Muscle layer of duodenum (tissue), 2 donors: ENCODE results near the gene GPR25.
"Not testable (repeated sequence)": the region's sequence is repeated elsewhere in the genome, so short reads cannot be mapped to it uniquely, and the experiment has no call there.

Experiments
- H3K27ac ChIP-seq: one replicate; pipeline ENCODE4 v1.7.0; 2013; ENCODE audit warnings: mild to moderate bottlenecking, low read length
- H3K27me3 ChIP-seq: one replicate; pipeline ENCODE4 v1.7.0; 2013; ENCODE audit warnings: low read depth, mild to moderate bottlenecking, control low read depth, low read length
- H3K36me3 ChIP-seq, 2 donors: one replicate each; pipeline ENCODE4 v1.7.0; 2013; ENCODE audit warnings: low read length in 2 of 2, control low read depth in 1 of 2, mild to moderate bottlenecking in 1 of 2; ENCODE audit not compliant: insufficient read depth in 2 of 2, control insufficient read depth in 1 of 2
- H3K4me1 ChIP-seq, 2 donors: one replicate each; pipeline ENCODE4 v1.7.0; 2013; ENCODE audit warnings: low read length in 2 of 2, mild to moderate bottlenecking in 2 of 2, control low read depth in 1 of 2, moderate library complexity in 1 of 2; ENCODE audit not compliant: insufficient read depth in 2 of 2, control insufficient read depth in 1 of 2
- H3K4me3 ChIP-seq, 2 donors: one replicate each; pipeline ENCODE4 v1.7.0; 2013; ENCODE audit warnings: low read length in 2 of 2, low read depth in 1 of 2, mild to moderate bottlenecking in 1 of 2
- H3K9me3 ChIP-seq, 2 donors: one replicate each; pipeline ENCODE4 v1.7.0; 2013; ENCODE audit warnings: low read length in 2 of 2, control low read depth in 1 of 2, mild to moderate bottlenecking in 1 of 2; ENCODE audit not compliant: control insufficient read depth in 1 of 2
- donor health status: healthy.

GPR25 gene

GRCh38 chr1:200906491-200906890 is 33.7 kb downstream of the GPR25 start:
- H3K4me3 ChIP-seq: no peak overlapping the region
- H3K27ac ChIP-seq: no peak overlapping the region
- no peaks in the 10 kb centered on the region for H3K9me3 ChIP-seq
- H3K4me1 ChIP-seq: no peaks in the 10 kb centered on the region
- H3K36me3 ChIP-seq: peaks cover 0 to 5% of the 10 kb centered on the region in 2 donors
- H3K27me3 ChIP-seq: no peaks in the 10 kb centered on the region

GRCh38 chr1:200907611-200908097 is 34.9 kb downstream of the GPR25 start:
- peaks cover 0 to 5% of the 10 kb centered on the region in 2 donors for H3K36me3 ChIP-seq
- H3K27ac ChIP-seq: peak overlapping the region; percentile 82
- no peaks in the 10 kb centered on the region for H3K4me1 ChIP-seq
- H3K9me3 ChIP-seq: no peaks in the 10 kb centered on the region
- H3K4me3 ChIP-seq: no peak overlapping the region
- H3K27me3 ChIP-seq: no peaks in the 10 kb centered on the region

GRCh38 chr1:200908191-200908868 is 35.5 kb downstream of the GPR25 start:
- Histone ChIP-seq H3K4me3 (no peak overlapping the region), H3K27ac (peak overlapping the region; percentile 82), H3K4me1 (no peaks in the 10 kb centered on the region), H3K36me3 (peaks cover 0 to 5% of the 10 kb centered on the region in 2 donors), H3K9me3 (no peaks in the 10 kb centered on the region), H3K27me3 (no peaks in the 10 kb centered on the region)

- no peaks in the 10 kb centered on the region for H3K27me3 ChIP-seq
- H3K9me3 ChIP-seq: no peaks in the 10 kb centered on the region
- no peak overlapping the region for H3K27ac ChIP-seq
- no peak overlapping the region for H3K4me3 ChIP-seq
- H3K4me1 ChIP-seq: no peaks in the 10 kb centered on the region
- H3K36me3 ChIP-seq: peaks cover 0 to 5% of the 10 kb centered on the region in 2 donors
Measured at GRCh38 chr1:200909071-200909470, 36.3 kb downstream of the GPR25 start.

- no peak overlapping the region for H3K27ac ChIP-seq
- no peaks in the 10 kb centered on the region for H3K27me3 ChIP-seq
- H3K4me1 ChIP-seq: no peaks in the 10 kb centered on the region
- peaks cover 0 to 5% of the 10 kb centered on the region in 2 donors for H3K36me3 ChIP-seq
- peak overlapping the region in 1 of 2 donors; percentile 7 for H3K4me3 ChIP-seq
- no peaks in the 10 kb centered on the region for H3K9me3 ChIP-seq
Measured at GRCh38 chr1:200909757-200910239, 37.0 kb downstream of the GPR25 start.

GRCh38 chr1:200911361-200911760 is 38.6 kb downstream of the GPR25 start:
- no peaks in the 10 kb centered on the region for H3K27me3 ChIP-seq
- H3K4me3 ChIP-seq: no peak overlapping the region
- H3K36me3 ChIP-seq: peaks cover 0 to 5% of the 10 kb centered on the region in 2 donors
- H3K9me3 ChIP-seq: no peaks in the 10 kb centered on the region
- H3K27ac ChIP-seq: no peak overlapping the region
- H3K4me1 ChIP-seq: no peaks in the 10 kb centered on the region

GRCh38 chr1:200911936-200912335 is 39.2 kb downstream of the GPR25 start:
- H3K4me3 ChIP-seq, H3K9me3 ChIP-seq, H3K4me1 ChIP-seq, H3K27me3 ChIP-seq, H3K27ac ChIP-seq, H3K36me3 ChIP-seq: not testable (repeated sequence)

GRCh38 chr1:200912737-200913407 is 40.1 kb downstream of the GPR25 start:
- Histone ChIP-seq H3K27me3 (no peaks in the 10 kb centered on the region), H3K36me3 (peaks cover 0 to 5% of the 10 kb centered on the region in 2 donors), H3K27ac (no peak overlapping the region), H3K4me3 (no peak overlapping the region), H3K4me1 (no peaks in the 10 kb centered on the region), H3K9me3 (no peaks in the 10 kb centered on the region)

- no peaks in the 10 kb centered on the region for H3K9me3 ChIP-seq
- no peak overlapping the region for H3K4me3 ChIP-seq
- no peaks in the 10 kb centered on the region for H3K4me1 ChIP-seq
- H3K27me3 ChIP-seq: no peaks in the 10 kb centered on the region
- H3K27ac ChIP-seq: no peak overlapping the region
- no peaks in the 10 kb centered on the region for H3K36me3 ChIP-seq
Measured at GRCh38 chr1:200916152-200916551, 43.4 kb downstream of the GPR25 start.

- H3K4me3 ChIP-seq: no peak overlapping the region
- H3K27ac ChIP-seq: no peak overlapping the region
- H3K36me3 ChIP-seq: no peaks in the 10 kb centered on the region
- H3K4me1 ChIP-seq: no peaks in the 10 kb centered on the region
- no peaks in the 10 kb centered on the region for H3K27me3 ChIP-seq
- no peaks in the 10 kb centered on the region for H3K9me3 ChIP-seq
Measured at GRCh38 chr1:200916681-200917080, 43.9 kb downstream of the GPR25 start.

GRCh38 chr1:200917291-200917817 is 44.6 kb downstream of the GPR25 start:
- Histone ChIP-seq H3K9me3 (no peaks in the 10 kb centered on the region), H3K27ac (no peak overlapping the region), H3K27me3 (no peaks in the 10 kb centered on the region), H3K4me1 (no peaks in the 10 kb centered on the region), H3K36me3 (no peaks in the 10 kb centered on the region), H3K4me3 (no peak overlapping the region)
